ENCODE measurements around the gene AQP7. TPM values are rescaled to one million over a fixed set of nuclear protein-coding genes. Genes with fewer than 3 reads are reported as not detected.

The AQP7 gene
- total RNA-seq, 1 experiment from 2014 or later: not detected

DNA sequence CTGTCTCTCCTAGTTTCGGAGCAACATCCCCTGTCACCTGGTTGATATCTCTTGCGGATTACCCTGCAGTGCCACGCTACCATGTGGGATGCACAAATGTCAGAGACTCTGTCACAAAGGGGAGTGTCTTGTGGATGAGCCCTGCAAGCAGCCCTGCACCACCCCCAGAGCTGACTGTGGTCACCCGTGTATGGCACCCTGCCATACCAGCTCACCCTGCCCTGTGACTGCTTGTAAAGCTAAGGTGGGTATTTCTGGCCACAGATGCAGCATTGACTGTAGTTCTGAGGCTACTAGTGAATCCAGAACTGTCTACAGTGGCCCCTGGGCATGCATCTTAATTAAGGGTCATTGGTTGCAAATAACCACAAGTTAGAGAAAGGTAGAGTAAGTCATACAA is 50.8 kb downstream of the AQP7 start:
- in situ Hi-C loops (cut with HindIII; ENCODE audit: low pct_unique_long_range_greater_than_20kb, low sequenced_read_pairs): no loop called here
- DNase-seq (ENCODE audit: low read depth): no peak

DNA sequence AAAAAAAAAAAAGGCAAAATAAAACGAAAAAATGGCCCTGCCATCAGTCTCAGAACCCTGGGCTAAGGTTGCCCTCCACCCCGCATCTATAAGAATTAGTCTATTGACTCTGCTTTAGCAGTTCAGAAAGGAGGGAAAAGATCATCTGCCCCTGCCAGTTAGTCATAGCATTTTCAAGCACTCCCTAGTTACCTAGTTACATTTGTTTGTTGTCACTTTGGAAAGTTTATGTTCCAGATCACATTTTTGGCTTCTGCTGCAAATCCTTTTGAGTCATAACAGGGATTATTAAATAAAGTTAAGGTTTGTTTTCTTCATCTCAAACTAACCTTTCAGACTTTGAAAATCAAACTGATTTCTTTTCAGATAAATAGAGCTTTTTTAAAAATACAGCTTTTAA is 52.1 kb downstream of the AQP7 start:
- peak; percentile 64 for DNase-seq (ENCODE audit: low read depth)
- in situ Hi-C loops (cut with HindIII; ENCODE audit: low pct_unique_long_range_greater_than_20kb, low sequenced_read_pairs): no loop called here

DNA sequence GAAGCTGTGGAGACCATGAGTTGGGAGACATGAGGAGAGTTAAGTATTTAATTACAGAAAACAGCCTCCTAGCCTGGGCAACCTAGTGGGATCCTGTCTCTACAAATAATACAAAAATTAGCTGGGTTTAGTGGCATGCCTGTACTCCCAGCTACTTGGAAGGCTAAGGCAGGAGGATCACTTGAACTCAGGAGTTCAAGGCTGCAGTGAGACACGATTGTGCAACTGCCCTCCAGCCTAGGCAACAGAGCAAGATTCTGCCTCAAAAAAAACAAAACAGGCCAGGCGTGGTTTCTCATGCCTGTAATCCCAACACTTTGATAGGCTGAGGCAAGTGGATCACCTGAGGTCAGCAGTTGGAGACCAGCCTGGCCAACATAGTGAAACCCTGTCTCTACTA is 52.6 kb downstream of the AQP7 start:
- in situ Hi-C loops (cut with HindIII; ENCODE audit: low pct_unique_long_range_greater_than_20kb, low sequenced_read_pairs): no loop called here
- DNase-seq (ENCODE audit: low read depth): no peak

DNA sequence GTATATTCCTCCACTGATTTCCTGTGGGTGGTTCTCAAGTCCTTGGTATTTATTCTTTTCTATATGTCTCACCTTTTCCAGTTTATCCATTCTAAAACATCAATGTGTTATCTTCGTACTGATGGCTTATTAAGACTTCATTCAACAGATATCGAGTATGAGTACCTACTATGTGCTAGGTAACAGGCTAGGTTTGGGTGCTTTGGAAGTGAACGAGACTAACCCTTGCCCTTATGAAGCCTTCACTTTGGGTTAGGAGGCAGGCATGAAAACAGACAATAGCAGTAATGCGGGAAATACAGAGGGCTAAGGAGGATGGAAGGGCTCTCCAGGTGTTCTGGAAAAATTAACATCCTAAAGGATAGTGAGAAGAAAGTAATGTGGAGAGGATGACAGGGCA is 53.4 kb downstream of the AQP7 start:
- no peak for DNase-seq (ENCODE audit: low read depth)
- in situ Hi-C loops (cut with HindIII; ENCODE audit: low pct_unique_long_range_greater_than_20kb, low sequenced_read_pairs): no loop called here

DNA sequence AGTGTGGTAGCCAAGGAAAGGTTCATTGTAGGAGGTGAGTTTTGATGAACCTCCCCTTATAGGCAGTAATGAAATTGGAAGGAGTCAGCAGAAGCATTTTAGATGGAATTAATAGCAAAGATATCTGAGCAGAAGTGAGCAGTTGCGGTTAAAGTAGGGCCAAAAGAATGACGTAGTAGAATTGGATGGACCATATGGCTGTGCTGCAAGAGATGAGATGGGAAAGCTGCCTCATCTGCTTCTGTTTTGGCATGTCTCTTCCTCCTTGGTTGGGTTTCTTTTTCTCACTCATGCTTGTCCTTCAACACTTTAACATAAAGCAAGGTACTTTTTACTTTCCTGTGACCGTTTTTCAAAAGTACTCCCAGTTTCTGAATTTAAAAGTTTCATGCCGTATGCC is 55.8 kb downstream of the AQP7 start:
- no peak for DNase-seq (ENCODE audit: low read depth)
- in situ Hi-C loops (cut with HindIII; ENCODE audit: low pct_unique_long_range_greater_than_20kb, low sequenced_read_pairs): no loop called here

DNA sequence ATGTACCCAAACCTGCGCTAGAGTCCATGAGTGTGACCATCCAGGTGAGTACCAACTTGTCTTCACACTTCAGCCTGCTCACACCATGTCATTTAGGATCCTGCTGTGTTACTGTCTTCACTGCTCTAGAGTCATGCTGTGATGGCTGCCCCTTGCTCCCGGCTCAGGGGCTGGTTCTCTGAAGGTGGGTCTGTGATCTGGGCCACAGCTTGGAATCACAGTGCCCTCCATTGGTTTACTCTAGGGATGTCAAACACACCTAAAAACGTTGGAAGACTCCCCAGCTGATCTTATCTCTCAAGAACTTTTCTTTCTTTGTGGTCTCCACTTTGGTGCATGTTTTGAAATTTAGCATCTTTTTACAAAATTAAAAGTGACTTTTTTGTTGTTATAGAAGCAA is 58.2 kb downstream of the AQP7 start:
- in situ Hi-C loops (cut with HindIII; ENCODE audit: low pct_unique_long_range_greater_than_20kb, low sequenced_read_pairs): no loop called here
- DNase-seq (ENCODE audit: low read depth): no peak

DNA sequence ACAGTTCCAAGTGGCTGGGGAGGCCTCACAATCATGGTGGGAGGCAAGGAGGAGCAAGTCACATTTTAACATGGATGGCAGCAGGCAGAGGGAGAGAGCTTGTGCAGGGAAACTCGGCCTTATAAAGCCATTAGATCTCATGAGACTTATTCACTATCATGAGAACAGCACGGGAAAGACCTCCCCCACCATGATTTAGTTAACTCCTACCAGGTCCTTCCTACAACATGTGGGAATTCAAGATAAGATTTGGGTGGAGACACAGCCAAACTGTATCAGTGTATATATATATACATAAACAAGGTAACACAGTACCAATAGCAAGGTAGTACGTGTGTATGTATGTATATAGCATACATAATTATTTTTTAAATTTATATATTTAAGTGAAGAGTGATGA is 61.2 kb downstream of the AQP7 start:
- in situ Hi-C loops (cut with HindIII; ENCODE audit: low pct_unique_long_range_greater_than_20kb, low sequenced_read_pairs): no loop called here
- no peak for DNase-seq (ENCODE audit: low read depth)

DNA sequence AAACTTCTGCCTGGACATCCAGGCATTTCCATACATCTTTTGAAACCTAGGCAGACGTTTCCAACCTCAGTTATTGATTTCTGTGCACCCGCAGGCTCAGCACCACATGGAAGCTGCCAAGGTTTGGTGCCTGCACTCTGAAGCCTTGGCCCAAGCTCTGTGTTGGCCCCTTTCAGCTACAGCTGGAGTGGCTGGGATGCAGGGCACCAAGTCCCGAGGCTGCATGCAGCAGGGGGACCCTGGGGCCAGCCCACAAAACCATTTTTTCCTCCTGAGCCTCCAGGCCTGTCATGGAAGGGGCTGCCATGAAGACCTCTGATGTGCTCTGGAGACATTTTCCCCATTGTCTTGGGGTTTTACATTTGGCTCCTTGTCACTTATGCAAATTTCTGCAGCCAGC is 62.2 kb downstream of the AQP7 start:
- in situ Hi-C loops (cut with HindIII; ENCODE audit: low pct_unique_long_range_greater_than_20kb, low sequenced_read_pairs): no loop called here
- DNase-seq (ENCODE audit: low read depth): no peak

Other genes starting within 250 kb of the AQP7 start
- 38.5 and 41.6 TPM in 2 replicates for gene B4GALT1, start 235.2 kb downstream of the AQP7 start, total RNA-seq (2014; rRNA removed; shearing (Covaris generic); ENCODE audit: low replicate concordance)
- gene SPINK4, start 162.4 kb downstream of the AQP7 start, total RNA-seq (2014; rRNA removed; shearing (Covaris generic); ENCODE audit: low replicate concordance): not detected in 2 replicates
- 27.7 and 47.2 TPM in 2 replicates for gene BAG1, start 137.9 kb downstream of the AQP7 start, total RNA-seq (2014; rRNA removed; shearing (Covaris generic); ENCODE audit: low replicate concordance)
- gene CHMP5, start 137.5 kb downstream of the AQP7 start, total RNA-seq (2014; rRNA removed; shearing (Covaris generic); ENCODE audit: low replicate concordance): 87.3 and 121 TPM in 2 replicates
- 10.8 and 10.9 TPM in 2 replicates for gene NFX1, start 112.1 kb downstream of the AQP7 start, total RNA-seq (2014; rRNA removed; shearing (Covaris generic); ENCODE audit: low replicate concordance)
- not detected in 2 replicates for gene AQP3, start 45.0 kb upstream of the AQP7 start, total RNA-seq (2014; rRNA removed; shearing (Covaris generic); ENCODE audit: low replicate concordance)
- 15.8 and 19.7 TPM in 2 replicates for gene NOL6, start 71.4 kb upstream of the AQP7 start, total RNA-seq (2014; rRNA removed; shearing (Covaris generic); ENCODE audit: low replicate concordance)
- gene ANKRD18B, start 121.7 kb upstream of the AQP7 start, total RNA-seq (2014; rRNA removed; shearing (Covaris generic); ENCODE audit: low replicate concordance): 0.58 and 3.5 TPM in 2 replicates